Gastroesophageal sphincter (tissue), 3 donors: ENCODE data around the gene STUM.

Source experiments
- EP300 ChIP-seq: sonication (generic); formaldehyde crosslinking; IDR thresholded peaks from one replicate; pipeline ENCODE4 v1.6.1; 2017; ENCODE audit warnings: antibody characterized with exemption, mild to moderate bottlenecking
- POLR2A ChIP-seq, 2 donors: fragments of 450-650 bp; IDR thresholded peaks; one replicate each; pipeline ENCODE4 v1.6.1; 2017; ENCODE audit warnings: antibody characterized with exemption in 2 of 2, mild to moderate bottlenecking in 2 of 2, moderate library complexity in 1 of 2
- TF ChIP-seq, protein P1 (sequence below), 4 experiments: fragments of 200-600 bp in 2 of 4; fragments of 450-650 bp in 2 of 4; sonication (generic) in 1 of 4; IDR thresholded peaks; one replicate each; pipeline ENCODE4 v1.5.1; 2017 to 2019; ENCODE audit warnings: antibody characterized with exemption in 4 of 4, mild to moderate bottlenecking in 2 of 4, moderate library complexity in 2 of 4

DNA sequence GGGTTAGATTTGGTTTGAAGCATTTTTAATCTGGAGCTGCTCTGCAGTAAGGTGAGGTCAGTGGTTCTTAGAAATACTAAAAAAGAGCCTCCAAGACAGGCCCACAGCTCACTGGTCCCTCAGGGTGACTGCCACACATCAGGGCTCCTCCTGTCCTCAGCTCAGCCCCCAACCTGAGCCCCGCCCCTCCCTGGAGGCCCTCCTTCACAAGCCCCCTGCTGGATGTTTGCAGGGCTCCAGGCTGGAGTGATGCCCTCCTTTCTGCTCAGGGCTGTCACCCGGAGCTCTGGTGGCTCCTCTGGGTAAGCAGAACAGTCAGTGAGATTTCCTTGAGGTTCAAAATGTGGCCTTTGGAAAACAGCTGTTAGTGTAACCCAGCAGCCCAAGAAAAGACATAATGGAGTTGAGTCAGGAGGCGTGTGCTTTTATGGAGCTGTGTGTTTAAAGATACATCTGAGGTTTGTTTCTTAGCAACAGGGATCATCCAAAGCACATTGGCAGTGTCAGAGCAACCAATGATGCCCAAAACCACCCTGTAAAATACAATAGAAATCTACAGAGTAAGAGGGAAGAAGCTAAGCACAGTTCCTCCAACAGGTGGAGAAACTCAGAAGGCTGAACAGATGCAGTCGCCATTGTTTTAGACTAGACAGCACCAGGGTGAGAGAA, 21.4 kb downstream of the STUM start:
- TF ChIP-seq, protein P1, sequence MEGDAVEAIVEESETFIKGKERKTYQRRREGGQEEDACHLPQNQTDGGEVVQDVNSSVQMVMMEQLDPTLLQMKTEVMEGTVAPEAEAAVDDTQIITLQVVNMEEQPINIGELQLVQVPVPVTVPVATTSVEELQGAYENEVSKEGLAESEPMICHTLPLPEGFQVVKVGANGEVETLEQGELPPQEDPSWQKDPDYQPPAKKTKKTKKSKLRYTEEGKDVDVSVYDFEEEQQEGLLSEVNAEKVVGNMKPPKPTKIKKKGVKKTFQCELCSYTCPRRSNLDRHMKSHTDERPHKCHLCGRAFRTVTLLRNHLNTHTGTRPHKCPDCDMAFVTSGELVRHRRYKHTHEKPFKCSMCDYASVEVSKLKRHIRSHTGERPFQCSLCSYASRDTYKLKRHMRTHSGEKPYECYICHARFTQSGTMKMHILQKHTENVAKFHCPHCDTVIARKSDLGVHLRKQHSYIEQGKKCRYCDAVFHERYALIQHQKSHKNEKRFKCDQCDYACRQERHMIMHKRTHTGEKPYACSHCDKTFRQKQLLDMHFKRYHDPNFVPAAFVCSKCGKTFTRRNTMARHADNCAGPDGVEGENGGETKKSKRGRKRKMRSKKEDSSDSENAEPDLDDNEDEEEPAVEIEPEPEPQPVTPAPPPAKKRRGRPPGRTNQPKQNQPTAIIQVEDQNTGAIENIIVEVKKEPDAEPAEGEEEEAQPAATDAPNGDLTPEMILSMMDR (IDR thresholded peaks at IDR 0.05), result peak in 2 of 4 experiments; percentile 14 to 27
- TF ChIP-seq POLR2A (IDR thresholded peaks at IDR 0.05) (no peak), EP300 (no peak)
